ENCODE measurements around the gene MAPK8.

DNA sequence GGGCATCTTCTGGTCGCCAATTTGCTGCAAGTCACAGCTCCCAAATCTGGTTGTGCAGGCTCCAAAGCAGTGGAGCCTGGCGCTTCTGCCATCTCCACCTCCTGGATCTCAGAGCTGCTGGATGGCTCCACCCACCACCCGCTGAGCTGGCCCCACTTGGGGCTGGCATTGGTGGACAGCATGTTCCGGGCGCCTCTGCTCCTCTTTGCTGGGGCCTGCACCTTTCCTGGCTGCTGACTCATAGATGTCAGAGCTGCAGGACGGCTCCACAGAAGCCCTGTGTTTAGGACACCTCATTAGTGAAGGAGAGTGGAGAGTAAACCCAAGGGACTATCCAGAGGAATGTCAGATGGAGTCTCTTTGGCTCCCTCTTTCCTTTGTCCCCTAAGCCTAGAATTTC is 27.4 kb downstream of the MAPK8 start:
- TF ChIP-seq, protein P1, sequence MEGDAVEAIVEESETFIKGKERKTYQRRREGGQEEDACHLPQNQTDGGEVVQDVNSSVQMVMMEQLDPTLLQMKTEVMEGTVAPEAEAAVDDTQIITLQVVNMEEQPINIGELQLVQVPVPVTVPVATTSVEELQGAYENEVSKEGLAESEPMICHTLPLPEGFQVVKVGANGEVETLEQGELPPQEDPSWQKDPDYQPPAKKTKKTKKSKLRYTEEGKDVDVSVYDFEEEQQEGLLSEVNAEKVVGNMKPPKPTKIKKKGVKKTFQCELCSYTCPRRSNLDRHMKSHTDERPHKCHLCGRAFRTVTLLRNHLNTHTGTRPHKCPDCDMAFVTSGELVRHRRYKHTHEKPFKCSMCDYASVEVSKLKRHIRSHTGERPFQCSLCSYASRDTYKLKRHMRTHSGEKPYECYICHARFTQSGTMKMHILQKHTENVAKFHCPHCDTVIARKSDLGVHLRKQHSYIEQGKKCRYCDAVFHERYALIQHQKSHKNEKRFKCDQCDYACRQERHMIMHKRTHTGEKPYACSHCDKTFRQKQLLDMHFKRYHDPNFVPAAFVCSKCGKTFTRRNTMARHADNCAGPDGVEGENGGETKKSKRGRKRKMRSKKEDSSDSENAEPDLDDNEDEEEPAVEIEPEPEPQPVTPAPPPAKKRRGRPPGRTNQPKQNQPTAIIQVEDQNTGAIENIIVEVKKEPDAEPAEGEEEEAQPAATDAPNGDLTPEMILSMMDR (IDR thresholded peaks at IDR 0.05): no peak
- no peak for TF ChIP-seq POLR2A (IDR thresholded peaks at IDR 0.05)
